CD4-positive, alpha-beta T cell treated with Interferon alpha-2 for 1 hour (primary cell): ENCODE measurements around the gene SHTN1.
A peak's percentile ranks its signal among the peaks of the same experiment; 100 is the strongest.

Source experiments
- DNase-seq, 2 donors: peaks; one replicate each; pipeline ENCODE4 v3.0.0-alpha.2; 2020 to 2022

Gene SHTN1

DNA sequence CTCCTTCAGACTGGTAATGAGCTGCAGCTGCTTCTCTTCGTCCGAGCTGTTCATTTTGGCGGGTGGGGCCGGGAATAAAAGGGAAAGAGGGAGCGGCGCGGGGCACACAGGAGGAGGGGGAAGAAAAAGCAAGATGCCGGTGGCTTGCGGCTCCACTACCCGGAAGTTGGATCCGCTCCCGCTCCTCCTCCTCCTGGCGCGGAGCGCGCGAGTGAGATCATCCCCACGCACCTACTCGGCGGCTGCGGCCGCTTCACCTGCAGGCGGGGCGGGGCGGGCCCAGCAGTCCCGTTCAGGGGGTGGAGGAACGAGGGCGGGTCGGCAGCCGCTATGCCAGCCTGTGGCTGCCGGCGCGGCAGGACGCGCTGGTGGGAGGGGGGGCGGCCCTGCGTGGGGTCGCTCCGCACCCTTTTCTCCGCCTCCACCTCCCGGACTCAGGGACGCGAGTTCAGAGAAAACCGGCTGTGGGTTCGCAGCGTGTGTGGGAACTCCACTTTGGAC, at the start of gene SHTN1:
Gene SHTN1, minus strand, starts transcription at position 162 of the 501 bp plus-strand sequence. Its CDS starts 108 bp downstream, at position 54.
- peak in 1 of 2 donors; percentile 23 for DNase-seq

DNA sequence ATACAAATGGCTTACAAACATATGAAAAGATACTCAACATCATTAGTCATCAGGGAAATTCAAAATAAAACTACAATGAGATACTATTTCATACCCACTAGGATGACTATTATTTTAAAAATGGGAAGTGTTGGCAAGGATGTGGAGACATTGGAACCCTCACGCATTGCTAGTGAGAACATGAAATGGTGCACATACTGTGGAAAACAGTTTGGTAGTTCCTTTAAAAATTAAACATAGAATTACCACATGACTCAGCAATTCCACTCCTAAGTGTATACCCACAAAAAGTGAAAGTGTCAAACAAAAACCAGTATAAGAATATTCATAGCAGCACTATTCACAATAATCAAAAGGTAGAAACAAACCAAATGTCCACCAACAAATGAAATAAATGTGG, 48.5 kb upstream of the SHTN1 start:
- DNase-seq: no peak

DNA sequence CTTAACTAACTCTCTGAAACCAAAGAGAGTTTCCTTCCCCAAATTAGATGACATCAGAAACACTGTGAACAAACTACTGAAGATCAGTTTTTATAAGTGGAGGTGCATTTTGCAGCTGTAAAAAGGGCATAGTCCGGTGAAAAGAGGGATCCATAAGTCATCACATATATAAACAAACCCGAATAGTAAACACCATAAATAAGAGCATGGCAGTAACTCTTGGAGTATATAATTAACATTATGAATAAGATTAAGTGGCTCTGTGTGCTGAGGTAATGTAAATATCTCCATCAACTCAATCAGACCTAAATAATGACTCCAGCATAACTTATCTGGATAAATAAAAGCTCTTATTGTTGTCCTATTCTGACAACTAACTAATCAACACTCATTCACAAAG, 43.0 kb upstream of the SHTN1 start:
- no peak for DNase-seq

DNA sequence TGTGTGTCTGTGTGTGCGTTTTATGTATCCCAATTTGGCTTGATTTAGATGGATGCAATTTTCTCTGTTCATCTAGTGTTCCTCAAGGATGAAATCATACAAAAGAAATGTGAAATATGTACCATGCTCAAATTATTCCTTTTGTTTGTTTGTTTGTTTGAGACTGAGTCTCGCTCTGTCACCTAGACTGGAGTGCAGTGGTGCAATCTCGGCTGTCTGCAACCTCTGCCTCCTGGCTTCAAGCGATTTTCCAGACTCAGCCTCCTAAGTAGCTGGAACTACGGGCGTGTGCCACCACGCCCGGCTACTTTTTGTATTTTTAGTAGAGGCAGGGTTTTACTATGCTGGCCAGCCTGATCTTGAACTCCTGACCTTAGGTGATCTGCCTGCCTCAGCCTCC, 11.3 kb upstream of the SHTN1 start:
- no peak for DNase-seq

- no peak for DNase-seq
These were observed 9.8 kb upstream of the SHTN1 start for GRCh38 chr10:117014835-117015234.

- DNase-seq: no peak
These were observed 2.1 kb upstream of the SHTN1 start for GRCh38 chr10:117007080-117007479.

DNA sequence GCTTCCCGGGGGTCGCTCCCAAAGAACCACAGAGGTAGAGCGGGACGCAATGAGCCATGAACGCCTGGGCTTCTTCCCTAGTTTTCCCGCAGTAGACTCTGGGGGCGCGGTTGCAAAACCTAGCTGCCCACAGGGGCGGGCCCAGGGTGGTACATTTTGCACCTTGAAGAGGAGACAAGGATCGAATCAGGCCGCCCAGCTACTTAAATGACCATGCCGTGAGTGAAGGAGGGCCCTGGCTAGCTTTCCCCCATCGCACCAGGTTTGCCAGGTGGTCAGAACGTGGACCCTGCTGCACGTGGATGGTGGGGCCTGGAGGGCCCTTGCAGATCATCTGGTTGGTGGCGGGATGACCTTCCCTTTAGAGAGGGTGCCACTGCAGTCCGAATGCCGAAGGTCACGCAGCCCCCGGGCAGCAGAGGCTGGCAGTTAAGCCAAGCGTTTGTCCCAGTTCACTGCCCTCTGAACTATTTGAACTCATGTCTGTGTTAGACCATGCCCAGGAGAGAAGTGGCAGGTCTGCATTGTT, 604 bp upstream of the SHTN1 start:
- no peak for DNase-seq

DNA sequence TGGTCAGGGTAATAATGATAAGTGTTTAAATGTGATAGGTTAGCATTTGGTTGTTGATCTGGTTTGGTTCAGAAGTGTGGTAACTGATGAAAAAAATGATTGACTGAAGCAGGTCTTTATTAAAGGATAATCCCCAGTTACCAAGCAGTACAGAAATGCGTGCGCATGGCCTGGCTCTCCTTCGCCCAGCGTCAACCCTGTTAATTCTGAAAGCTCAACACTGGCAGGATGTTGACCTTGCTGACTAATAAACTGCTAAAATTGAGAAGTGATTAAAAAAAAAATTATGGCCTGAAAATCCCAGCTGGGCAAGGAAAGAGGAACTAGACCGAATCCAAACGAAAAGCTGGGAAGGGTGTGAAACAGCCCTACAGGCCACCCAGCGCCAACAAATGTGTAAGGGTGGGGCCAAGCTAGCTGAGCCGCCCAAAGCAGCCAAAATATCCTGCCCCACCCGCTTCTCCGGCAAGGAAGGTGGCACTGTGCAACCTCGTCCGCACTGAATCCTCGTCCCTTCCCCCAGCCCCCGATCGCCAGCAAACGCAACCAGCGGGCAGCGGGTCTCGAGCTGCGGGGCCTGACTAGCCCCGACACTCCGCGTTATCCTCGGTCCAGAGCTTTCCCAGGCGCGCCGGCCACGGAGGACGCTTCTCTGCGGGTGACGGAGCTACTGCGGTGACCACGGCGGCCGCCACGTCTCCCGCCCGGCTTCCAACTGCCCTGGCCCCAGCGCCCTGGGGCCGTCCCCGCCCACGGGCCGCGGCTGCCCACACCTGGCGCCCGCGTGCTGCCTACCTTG, 561 bp downstream of the SHTN1 start:
- no peak for DNase-seq

GRCh38 chr10:117003336-117003735, 1.7 kb downstream of the SHTN1 start:
- no peak for DNase-seq

- DNase-seq: no peak
These were observed 2.8 kb downstream of the SHTN1 start for GRCh38 chr10:117002206-117002605.

DNA sequence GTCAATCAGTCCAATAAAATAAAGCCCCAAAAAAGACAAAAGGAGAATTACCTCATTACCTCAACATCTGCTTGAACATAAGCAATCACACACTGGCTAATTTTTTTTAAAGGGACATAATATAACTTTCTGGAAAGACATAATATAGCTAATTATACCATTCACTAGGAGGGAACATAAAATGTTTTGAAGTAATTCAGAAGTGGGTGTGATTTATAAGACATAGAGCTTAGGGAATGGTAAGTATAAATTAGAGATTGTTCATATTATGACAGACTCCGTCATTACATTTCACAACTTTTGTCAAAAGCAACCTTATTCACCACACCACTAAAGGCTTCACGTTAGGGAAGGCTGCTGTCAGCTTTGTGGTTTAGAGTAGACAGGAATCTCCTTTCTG, 3.8 kb downstream of the SHTN1 start:
- no peak for DNase-seq

- no peak for DNase-seq
These were observed 4.4 kb downstream of the SHTN1 start for GRCh38 chr10:117000580-117000979.

- DNase-seq: no peak
These were observed 6.8 kb downstream of the SHTN1 start for GRCh38 chr10:116998172-116998571.

DNA sequence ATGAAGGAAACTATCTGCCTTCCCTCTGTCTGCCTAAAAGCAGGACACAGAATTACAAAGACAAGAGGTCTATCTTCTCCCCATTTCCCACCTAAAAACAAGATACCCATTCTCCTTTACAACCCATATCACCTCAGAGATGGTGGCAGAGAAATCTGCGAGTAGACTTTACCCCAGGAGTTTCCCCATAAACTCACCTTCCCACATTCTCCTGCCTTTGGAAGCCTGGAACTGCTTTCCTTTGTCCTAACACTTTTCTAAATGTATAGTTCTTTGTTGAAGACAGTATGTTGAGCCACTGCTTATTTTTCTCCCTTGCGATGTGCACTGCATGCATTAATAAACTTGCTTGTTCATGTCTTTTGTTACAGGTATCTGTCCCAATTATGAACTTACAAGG, 8.0 kb downstream of the SHTN1 start:
- DNase-seq: no peak

DNA sequence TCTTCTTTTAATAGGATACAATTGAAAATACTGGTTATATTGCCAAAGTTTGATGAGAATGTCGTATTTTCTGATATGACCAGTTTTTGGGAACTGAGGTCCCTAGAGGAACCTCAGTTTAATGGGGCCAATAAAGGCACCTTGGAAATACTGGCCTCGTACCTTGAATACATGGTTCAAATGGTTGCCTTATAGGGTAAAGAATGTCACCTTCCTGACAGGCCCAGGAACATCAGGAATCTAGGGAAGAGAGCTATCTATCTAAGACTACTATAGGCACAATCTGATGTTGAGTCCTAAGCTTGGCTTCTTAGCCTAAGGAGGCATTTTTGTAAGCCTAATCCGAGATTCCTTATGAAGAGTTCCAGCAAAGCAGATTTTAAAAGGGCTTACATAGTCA, 9.3 kb downstream of the SHTN1 start:
- no peak for DNase-seq

DNA sequence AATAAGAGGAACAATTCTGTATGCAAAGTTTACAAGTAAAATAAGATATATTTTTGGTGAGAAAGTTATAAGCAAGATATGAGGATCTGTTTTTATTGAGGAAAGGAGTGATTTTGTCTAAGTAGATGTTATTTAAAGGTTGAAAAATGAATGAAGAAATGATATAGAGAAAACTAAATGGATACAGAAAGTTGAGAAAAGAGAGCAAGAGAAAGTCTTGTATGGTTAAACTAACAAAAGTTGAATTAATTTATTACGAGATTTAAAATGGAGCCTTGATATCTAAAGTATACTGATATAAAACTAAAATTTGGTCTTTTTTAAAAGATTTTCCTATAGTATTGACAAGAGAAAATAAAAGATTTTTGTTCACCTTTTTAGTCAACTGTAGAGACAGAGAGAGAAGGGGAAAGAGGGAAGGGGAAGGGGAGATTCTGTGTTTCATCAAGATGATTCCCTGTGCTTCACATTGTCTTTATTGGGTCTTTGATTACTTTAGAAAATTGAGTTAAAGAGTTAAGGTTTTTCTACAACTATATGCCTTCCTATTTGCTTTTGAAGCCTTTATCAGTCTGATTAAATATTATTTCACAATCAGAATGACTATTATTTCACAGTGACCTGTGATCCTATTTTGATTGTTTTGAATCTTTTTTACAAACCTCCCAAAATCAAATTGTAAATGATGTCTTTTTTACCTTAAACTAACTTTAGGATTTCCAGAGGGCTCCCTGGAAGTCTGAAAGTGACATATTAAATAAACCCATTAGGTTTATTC, 10.7 kb downstream of the SHTN1 start:
- no peak for DNase-seq

DNA sequence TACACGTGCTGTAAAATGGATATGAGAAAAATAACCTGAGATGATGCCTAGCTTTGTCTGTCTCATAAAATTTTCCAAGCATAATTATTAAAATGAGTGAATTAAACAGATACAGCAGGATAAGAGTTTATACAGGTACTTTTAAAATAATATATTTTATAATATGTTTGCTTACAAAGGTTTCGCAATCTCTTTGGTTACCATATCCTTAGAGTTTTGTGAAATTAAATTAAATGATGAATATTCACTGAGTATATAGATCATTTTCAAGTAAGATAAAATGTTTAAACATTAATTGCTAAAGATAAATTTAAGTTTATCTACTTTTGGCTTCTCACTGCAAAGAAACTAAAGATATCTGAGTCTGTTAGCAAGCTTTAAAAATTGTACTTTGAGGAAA, 11.4 kb downstream of the SHTN1 start:
- no peak for DNase-seq

GRCh38 chr10:116992183-116992582, 12.8 kb downstream of the SHTN1 start:
- no peak for DNase-seq

- no peak for DNase-seq
These were observed 14.6 kb downstream of the SHTN1 start for GRCh38 chr10:116990276-116990800.

DNA sequence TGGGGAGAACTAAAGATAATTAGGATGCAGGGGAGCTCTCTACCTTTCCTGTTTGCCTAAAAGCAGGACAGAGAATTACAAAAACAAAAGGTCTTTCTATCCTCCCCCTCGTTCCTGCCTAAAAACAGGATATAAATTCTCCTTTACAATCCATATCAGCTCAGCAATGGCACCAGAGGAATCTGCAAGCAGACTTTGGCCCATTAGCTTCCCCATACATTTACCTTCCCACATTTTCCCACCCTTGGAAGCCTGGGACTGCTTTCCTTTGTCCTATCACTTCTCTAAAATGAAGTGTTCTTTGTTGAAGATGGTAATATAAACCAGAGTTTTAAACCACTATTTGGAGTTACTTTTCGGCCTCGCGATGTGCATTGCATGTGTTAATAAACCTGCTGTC, 15.5 kb downstream of the SHTN1 start:
- no peak for DNase-seq

DNA sequence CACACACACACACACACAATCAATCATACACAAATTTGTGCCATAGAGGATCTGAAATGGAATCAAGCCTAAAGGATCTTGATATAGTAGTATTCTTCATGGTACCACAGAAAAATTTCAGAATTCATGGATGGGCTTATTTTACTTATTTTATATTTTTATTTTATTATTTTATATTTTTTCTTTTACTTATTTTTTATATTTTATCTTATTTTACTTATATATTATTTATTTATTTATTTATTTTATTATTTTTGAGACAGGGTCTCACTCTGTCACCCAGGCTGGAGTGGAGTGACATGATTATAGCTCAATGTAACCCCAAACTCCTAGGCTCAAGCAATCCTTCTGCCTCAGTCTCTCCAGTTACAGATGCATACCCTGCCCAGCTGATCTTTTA, 16.7 kb downstream of the SHTN1 start:
- DNase-seq: no peak

DNA sequence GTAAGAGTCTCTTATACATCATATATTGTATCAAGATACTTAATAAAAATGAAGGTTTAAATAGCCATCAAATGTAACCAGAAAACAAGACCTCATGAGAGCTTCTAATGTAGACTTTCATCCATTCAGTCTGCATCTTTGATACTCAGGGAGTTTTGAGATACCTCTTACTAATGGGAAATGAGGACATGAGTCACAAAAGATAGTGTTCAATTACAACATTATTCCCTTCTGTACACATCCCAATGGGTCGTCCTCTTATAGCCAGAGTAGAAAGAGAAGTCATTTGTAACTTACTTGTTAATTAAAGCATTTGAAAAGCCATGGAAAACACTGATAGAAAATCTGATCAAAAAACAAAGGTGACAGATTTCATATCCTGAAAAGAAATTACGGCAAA, 19.4 kb downstream of the SHTN1 start:
- DNase-seq: no peak

- DNase-seq: no peak
These were observed 20.6 kb downstream of the SHTN1 start for GRCh38 chr10:116984202-116984990.
